Calu3 (cell line): ENCODE data around the gene NUFIP2. TPM values are rescaled to one million over a fixed set of nuclear protein-coding genes. Genes with fewer than 3 reads are reported as not detected.

Experiments
- BruUV-seq: library from RNA; stranded (reverse); fragments of 400-500 nt; replicated peaks from 2 replicates; lab custom pipeline; 2021; lab: Mats Ljungman, UMichigan
- CTCF ChIA-PET: fragments of 300-600 bp; sonication (Branson Sonifier 250); formaldehyde crosslinking; loops from one replicate; lab custom pipeline; 2022; ENCODE audit warnings: antibody characterized with exemption; lab: Charles Lee
- DNase-seq: peaks from one replicate; pipeline ENCODE4 v3.0.0; 2022
- H3K27ac Mint-ChIP-seq: one replicate; pipeline ENCODE4 v1.8.0; 2022; ENCODE audit warnings: mixed read lengths; ENCODE audit not compliant: unreplicated experiment
- H3K27me3 Mint-ChIP-seq: one replicate; pipeline ENCODE4 v1.8.0; 2022; ENCODE audit warnings: mixed read lengths; ENCODE audit not compliant: unreplicated experiment
- H3K36me3 Mint-ChIP-seq: one replicate; pipeline ENCODE4 v1.8.0; 2022; ENCODE audit warnings: mild to moderate bottlenecking, moderate library complexity, mixed read lengths; ENCODE audit not compliant: insufficient read depth, unreplicated experiment
- H3K4me1 Mint-ChIP-seq: one replicate; pipeline ENCODE4 v1.8.0; 2022; ENCODE audit warnings: mild to moderate bottlenecking, low read depth, mixed read lengths; ENCODE audit not compliant: unreplicated experiment
- H3K4me3 Mint-ChIP-seq: one replicate; pipeline ENCODE4 v1.8.0; 2022; ENCODE audit warnings: mild to moderate bottlenecking, low read depth, moderate library complexity, mixed read lengths; ENCODE audit not compliant: unreplicated experiment
- H3K9me3 Mint-ChIP-seq: one replicate; pipeline ENCODE4 v1.8.0; 2022; ENCODE audit warnings: low read depth, mixed read lengths; ENCODE audit not compliant: unreplicated experiment
- intact Hi-C: fragments of 100-400 bp; cut with micrococcal nuclease; formaldehyde crosslinking; loops from one replicate; pipeline ENCODE4 v1.10.0; 2022; ENCODE audit not compliant: unreplicated experiment
- total RNA-seq: library from RNA; stranded (reverse); gene quantifications from 2 replicates; pipeline ENCODE4 v1.2.3, GENCODE V29; 2022
- TF ChIP-seq, protein P1 (sequence below): fragments of 200-600 bp; IDR thresholded peaks from one replicate; pipeline ENCODE4 v1.8.0; 2022; ENCODE audit warnings: antibody characterized with exemption; ENCODE audit not compliant: unreplicated experiment

NUFIP2 gene
- total RNA-seq, 1 experiment from 2014 or later = 92.9 TPM

DNA sequence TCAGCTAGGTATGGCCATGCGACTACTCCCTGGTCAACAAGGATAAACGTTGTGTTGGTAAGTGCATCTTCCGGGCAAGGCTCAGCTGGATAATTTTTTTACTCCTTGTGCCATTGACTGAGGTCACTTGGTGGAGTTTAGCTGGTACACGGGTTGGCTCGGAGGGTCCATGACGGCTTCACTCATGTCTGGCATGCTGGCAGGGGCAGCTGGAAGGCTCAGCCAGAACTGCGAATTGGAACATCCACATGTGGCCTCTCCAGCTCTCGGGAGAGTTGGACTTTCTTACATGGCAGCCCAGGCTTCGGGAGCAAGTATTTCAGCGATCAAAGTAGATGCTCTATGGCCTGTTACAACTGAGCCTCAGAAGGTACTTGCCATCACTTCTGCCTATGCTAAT, 78.8 kb downstream of the NUFIP2 start:
- no peak for DNase-seq
- TF ChIP-seq, protein P1, sequence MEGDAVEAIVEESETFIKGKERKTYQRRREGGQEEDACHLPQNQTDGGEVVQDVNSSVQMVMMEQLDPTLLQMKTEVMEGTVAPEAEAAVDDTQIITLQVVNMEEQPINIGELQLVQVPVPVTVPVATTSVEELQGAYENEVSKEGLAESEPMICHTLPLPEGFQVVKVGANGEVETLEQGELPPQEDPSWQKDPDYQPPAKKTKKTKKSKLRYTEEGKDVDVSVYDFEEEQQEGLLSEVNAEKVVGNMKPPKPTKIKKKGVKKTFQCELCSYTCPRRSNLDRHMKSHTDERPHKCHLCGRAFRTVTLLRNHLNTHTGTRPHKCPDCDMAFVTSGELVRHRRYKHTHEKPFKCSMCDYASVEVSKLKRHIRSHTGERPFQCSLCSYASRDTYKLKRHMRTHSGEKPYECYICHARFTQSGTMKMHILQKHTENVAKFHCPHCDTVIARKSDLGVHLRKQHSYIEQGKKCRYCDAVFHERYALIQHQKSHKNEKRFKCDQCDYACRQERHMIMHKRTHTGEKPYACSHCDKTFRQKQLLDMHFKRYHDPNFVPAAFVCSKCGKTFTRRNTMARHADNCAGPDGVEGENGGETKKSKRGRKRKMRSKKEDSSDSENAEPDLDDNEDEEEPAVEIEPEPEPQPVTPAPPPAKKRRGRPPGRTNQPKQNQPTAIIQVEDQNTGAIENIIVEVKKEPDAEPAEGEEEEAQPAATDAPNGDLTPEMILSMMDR = no peak
- no peaks in the 10 kb centered on the region for H3K36me3 Mint-ChIP-seq
- H3K27me3 Mint-ChIP-seq = peaks cover 10% of the 10 kb centered on the region
- CTCF ChIA-PET = no interaction called here
- no peaks in the 10 kb centered on the region for H3K9me3 Mint-ChIP-seq
- no peak overlapping the region for H3K4me3 Mint-ChIP-seq
- intact Hi-C loops = no loop called here
- peaks cover 8% of the 10 kb centered on the region for H3K4me1 Mint-ChIP-seq
- BruUV-seq = no TSS peak
- H3K27ac Mint-ChIP-seq = no peak overlapping the region

DNA sequence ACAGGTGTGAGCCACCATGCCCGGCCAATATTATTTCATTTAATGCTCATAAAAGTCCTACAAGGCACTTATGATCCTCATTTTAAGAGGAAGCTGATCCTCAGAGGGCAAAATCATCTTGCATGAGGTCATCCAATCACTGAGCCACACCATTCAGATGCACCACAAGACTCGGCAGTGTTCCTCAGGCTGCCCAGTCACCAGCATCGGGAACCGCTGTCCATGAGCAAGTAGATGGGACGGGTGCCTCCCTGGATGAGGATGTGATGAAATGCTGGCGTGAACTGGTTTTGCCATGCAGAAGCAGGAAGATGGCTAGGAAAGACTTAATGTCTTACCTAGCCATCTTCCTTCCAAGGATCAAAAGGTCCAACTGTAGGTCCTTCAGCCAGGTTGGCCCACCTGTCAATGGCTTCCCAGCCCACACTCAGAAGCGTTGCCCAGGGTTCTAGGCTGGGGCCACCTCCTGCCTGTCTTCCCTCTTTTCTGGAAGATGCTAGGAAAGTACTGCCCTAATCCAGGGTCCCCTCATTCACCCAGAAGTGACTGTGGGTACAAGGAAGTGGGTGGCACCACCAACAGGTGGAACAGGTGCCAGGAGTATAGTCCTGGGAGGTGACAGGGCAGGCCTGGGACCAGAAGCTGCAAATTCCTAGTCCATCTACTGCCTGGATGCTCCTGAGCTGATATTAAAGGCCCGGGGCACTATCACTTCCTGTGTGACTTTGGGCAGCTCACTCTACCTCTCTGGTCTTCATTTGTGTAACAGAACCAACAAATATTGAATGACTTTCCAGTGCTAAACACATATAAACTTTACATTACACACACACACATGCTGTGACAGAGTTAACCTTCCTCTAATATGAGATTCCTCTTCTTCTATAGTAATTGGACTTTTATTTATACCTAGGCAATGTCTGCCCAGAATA, 79.5 kb downstream of the NUFIP2 start:
- Mint-ChIP-seq H3K36me3 (no peaks in the 10 kb centered on the region), H3K4me1 (peaks cover 3% of the 10 kb centered on the region), H3K4me3 (no peak overlapping the region), H3K9me3 (no peaks in the 10 kb centered on the region), H3K27me3 (peaks cover 10% of the 10 kb centered on the region), H3K27ac (no peak overlapping the region)
- BruUV-seq = no TSS peak
- TF ChIP-seq, protein P1 = no peak
- CTCF ChIA-PET = no interaction called here
- intact Hi-C loops = no loop called here
- no peak for DNase-seq

DNA sequence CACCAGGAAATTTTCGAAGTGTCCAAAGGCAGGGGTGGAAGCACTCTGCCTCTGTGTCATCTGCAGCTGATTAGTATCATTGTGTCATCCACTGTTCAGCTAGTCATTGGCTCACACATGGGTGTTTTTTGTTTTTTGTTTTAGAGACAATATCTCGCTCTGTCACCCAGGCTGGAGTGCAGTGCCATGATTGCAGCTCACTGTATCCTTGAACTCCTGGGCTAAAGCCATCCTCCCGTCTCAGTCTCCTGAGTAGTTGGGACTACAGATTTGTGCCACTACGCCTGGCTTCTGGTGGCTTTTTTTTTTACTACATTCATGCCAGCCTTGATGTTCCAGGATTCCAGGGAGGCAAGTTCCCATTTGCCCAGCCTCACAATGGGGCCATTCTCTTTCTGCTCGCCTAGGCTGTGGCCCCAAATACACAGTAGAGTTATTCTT, 81.2 kb downstream of the NUFIP2 start:
- H3K4me1 Mint-ChIP-seq = no peaks in the 10 kb centered on the region
- no peak overlapping the region for H3K4me3 Mint-ChIP-seq
- DNase-seq = no peak
- H3K27ac Mint-ChIP-seq = no peak overlapping the region
- no TSS peak for BruUV-seq
- TF ChIP-seq, protein P1 = no peak
- intact Hi-C loops = no loop called here
- no peaks in the 10 kb centered on the region for H3K36me3 Mint-ChIP-seq
- CTCF ChIA-PET = interaction anchor here (0.6 to 1.4 kb wide), 3 partner anchors 21 to 67 kb away, joined by 4 to 5 read pairs (median 5); no protein-coding TSS in a partner anchor
- no peaks in the 10 kb centered on the region for H3K9me3 Mint-ChIP-seq
- peaks cover 10% of the 10 kb centered on the region for H3K27me3 Mint-ChIP-seq

DNA sequence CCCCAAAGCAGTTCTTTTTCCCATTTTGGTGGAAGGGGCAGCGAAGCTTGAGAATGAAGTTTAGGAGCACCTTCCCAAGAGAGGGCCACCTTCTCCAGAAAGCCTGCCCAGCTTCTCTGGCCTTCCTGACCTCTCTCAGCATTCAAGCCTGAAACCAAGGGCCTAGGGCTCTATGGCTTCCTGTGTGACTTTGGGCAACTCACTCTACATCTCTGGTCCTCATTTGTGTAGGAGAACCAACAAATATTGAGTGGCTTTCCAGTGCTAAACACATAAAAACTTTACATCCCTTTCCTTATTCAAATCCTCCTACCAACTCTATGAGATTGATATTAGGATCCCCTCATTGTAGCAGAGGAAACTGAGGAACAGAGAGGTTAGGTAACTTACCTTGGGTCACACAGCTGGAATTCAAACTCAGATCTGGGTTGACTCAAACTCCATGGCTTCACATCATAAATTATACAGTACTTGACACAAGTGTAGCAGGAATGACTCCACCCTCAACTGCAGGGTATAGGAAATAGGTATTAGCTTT, 81.8 kb downstream of the NUFIP2 start:
- no peak for DNase-seq
- intact Hi-C loops = no loop called here
- TF ChIP-seq, protein P1 = no peak
- BruUV-seq = no TSS peak
- H3K27ac Mint-ChIP-seq = no peak overlapping the region
- no peaks in the 10 kb centered on the region for H3K36me3 Mint-ChIP-seq
- no peaks in the 10 kb centered on the region for H3K4me1 Mint-ChIP-seq
- no peak overlapping the region for H3K4me3 Mint-ChIP-seq
- H3K9me3 Mint-ChIP-seq = no peaks in the 10 kb centered on the region
- peaks cover 10% of the 10 kb centered on the region for H3K27me3 Mint-ChIP-seq
- CTCF ChIA-PET = interaction anchor here (1.1 kb wide), 1 partner anchor 67 kb away, joined by 5 read pairs; no protein-coding TSS in a partner anchor
